Activated T-cell treated with anti-CD3 and anti-CD28 coated beads, Interleukin-2, amount 50 U/mL, for 4 hours (primary cell): Measurements from ENCODE around the gene GUCY1A1. TPM values are rescaled to one million over a fixed set of nuclear protein-coding genes. Genes with fewer than 3 reads are reported as not detected.

Experiments used
- ATAC-seq, 2 donors: fragments of 200-7000 bp; cut with Tn5 transposase; one replicate each; pipeline ENCODE4 v1.10.0; 2021
- DNase-seq: peaks from one replicate; pipeline ENCODE4 v3.0.0-alpha.2; 2020
- H3K27me3 Mint-ChIP-seq: one replicate; pipeline ENCODE4 v1.8.0; 2021; ENCODE audit warnings: low read depth, mixed read lengths
- H3K36me3 Mint-ChIP-seq: one replicate; pipeline ENCODE4 v1.8.0; 2022; ENCODE audit warnings: mixed read lengths; ENCODE audit not compliant: insufficient read depth
- H3K4me1 Mint-ChIP-seq: one replicate; pipeline ENCODE4 v1.8.0; 2021; ENCODE audit warnings: low read depth, mixed read lengths
- H3K4me3 Mint-ChIP-seq: one replicate; pipeline ENCODE4 v1.8.0; 2021; ENCODE audit warnings: mild to moderate bottlenecking, moderate library complexity, mixed read lengths
- H3K9me3 Mint-ChIP-seq: one replicate; pipeline ENCODE4 v1.8.0; 2021; ENCODE audit warnings: mixed read lengths
- total RNA-seq, 3 donors: library from RNA; stranded (reverse); gene quantifications; one replicate each; pipeline ENCODE4 v1.2.1, GENCODE V29; 2021

Gene GUCY1A1
- total RNA-seq, 3 donors from 2014 or later = 0.26 to 0.30 TPM; not detected in 1

GRCh38 chr4:155758481-155759371 is 92.1 kb downstream of the GUCY1A1 start, which contains the start of gene GUCY1B1:
Gene GUCY1B1, plus strand, starts transcription at chr4:155759021. Its CDS starts 120 bp downstream, at chr4:155759141.
- ATAC-seq = peak; percentile 96 to 97

GRCh38 chr4:155759372-155760252 is 93.0 kb downstream of the GUCY1A1 start:
- H3K4me3 Mint-ChIP-seq = peak overlapping the region; percentile 49
- no peaks in the 10 kb centered on the region for H3K9me3 Mint-ChIP-seq
- DNase-seq (no peak), ATAC-seq (peak; percentile 22 to 25)
- no peaks in the 10 kb centered on the region for H3K36me3 Mint-ChIP-seq
- H3K27me3 Mint-ChIP-seq = peaks cover 31% of the 10 kb centered on the region
- peaks cover 4% of the 10 kb centered on the region for H3K4me1 Mint-ChIP-seq

More at GRCh38 chr4:155758481-155759371, 92.1 kb downstream of the GUCY1A1 start, which contains the start of gene GUCY1B1:
- DNase-seq = peak; percentile 42
- Mint-ChIP-seq H3K4me1 (peaks cover 4% of the 10 kb centered on the region), H3K4me3 (peak within 1 kb of the TSS; percentile 49), H3K36me3 (no peaks in the 10 kb centered on the region), H3K27me3 (peaks cover 31% of the 10 kb centered on the region), H3K9me3 (no peaks in the 10 kb centered on the region)

GRCh38 chr4:155761047-155761446 is 94.4 kb downstream of the GUCY1A1 start:
- Mint-ChIP-seq H3K36me3 (no peaks in the 10 kb centered on the region), H3K9me3 (no peaks in the 10 kb centered on the region), H3K27me3 (peaks cover 25% of the 10 kb centered on the region), H3K4me1 (peaks cover 4% of the 10 kb centered on the region), H3K4me3 (no peak overlapping the region)
- ATAC-seq (no peak), DNase-seq (no peak)

- Mint-ChIP-seq H3K4me3 (no peak overlapping the region), H3K36me3 (no peaks in the 10 kb centered on the region), H3K4me1 (peaks cover 4% of the 10 kb centered on the region), H3K27me3 (peaks cover 23% of the 10 kb centered on the region), H3K9me3 (no peaks in the 10 kb centered on the region)
- ATAC-seq (no peak), DNase-seq (no peak)
These were observed 95.3 kb downstream of the GUCY1A1 start for GRCh38 chr4:155761916-155762315.

GRCh38 chr4:155762334-155762733 is 95.7 kb downstream of the GUCY1A1 start:
- Mint-ChIP-seq H3K4me1 (peaks cover 4% of the 10 kb centered on the region), H3K4me3 (no peak overlapping the region), H3K9me3 (no peaks in the 10 kb centered on the region), H3K27me3 (peaks cover 22% of the 10 kb centered on the region), H3K36me3 (no peaks in the 10 kb centered on the region)
- ATAC-seq = no peak
- no peak for DNase-seq

GRCh38 chr4:155763551-155763950 is 96.9 kb downstream of the GUCY1A1 start:
- Mint-ChIP-seq H3K4me3 (no peak overlapping the region), H3K36me3 (no peaks in the 10 kb centered on the region), H3K9me3 (no peaks in the 10 kb centered on the region), H3K27me3 (peaks cover 12% of the 10 kb centered on the region), H3K4me1 (peaks cover 2% of the 10 kb centered on the region)
- DNase-seq = no peak
- no peak for ATAC-seq

- no peaks in the 10 kb centered on the region for H3K36me3 Mint-ChIP-seq
- no peaks in the 10 kb centered on the region for H3K9me3 Mint-ChIP-seq
- H3K27me3 Mint-ChIP-seq = peaks cover 12% of the 10 kb centered on the region
- no peak overlapping the region for H3K4me3 Mint-ChIP-seq
- H3K4me1 Mint-ChIP-seq = no peaks in the 10 kb centered on the region
- DNase-seq (no peak), ATAC-seq (no peak)
These were observed 98.5 kb downstream of the GUCY1A1 start for GRCh38 chr4:155765149-155765548.

GRCh38 chr4:155766622-155767021 is 100.0 kb downstream of the GUCY1A1 start:
- H3K27me3 Mint-ChIP-seq = peaks cover 6% of the 10 kb centered on the region
- ATAC-seq (no peak), DNase-seq (no peak)
- no peaks in the 10 kb centered on the region for H3K9me3 Mint-ChIP-seq
- no peaks in the 10 kb centered on the region for H3K4me1 Mint-ChIP-seq
- no peak overlapping the region for H3K4me3 Mint-ChIP-seq
- no peaks in the 10 kb centered on the region for H3K36me3 Mint-ChIP-seq

GRCh38 chr4:155768370-155768769 is 101.7 kb downstream of the GUCY1A1 start:
- DNase-seq (no peak), ATAC-seq (no peak)
- Mint-ChIP-seq H3K27me3 (peaks cover 3% of the 10 kb centered on the region), H3K9me3 (no peaks in the 10 kb centered on the region), H3K4me1 (no peaks in the 10 kb centered on the region), H3K36me3 (no peaks in the 10 kb centered on the region), H3K4me3 (no peak overlapping the region)

GRCh38 chr4:155769090-155769489 is 102.4 kb downstream of the GUCY1A1 start:
- H3K9me3 Mint-ChIP-seq = no peaks in the 10 kb centered on the region
- ATAC-seq (no peak), DNase-seq (no peak)
- no peaks in the 10 kb centered on the region for H3K4me1 Mint-ChIP-seq
- peaks cover 3% of the 10 kb centered on the region for H3K27me3 Mint-ChIP-seq
- H3K36me3 Mint-ChIP-seq = no peaks in the 10 kb centered on the region
- no peak overlapping the region for H3K4me3 Mint-ChIP-seq

GRCh38 chr4:155772459-155773195 is 106.0 kb downstream of the GUCY1A1 start:
- no peak for DNase-seq
- no peak overlapping the region for H3K4me3 Mint-ChIP-seq
- peaks cover 3% of the 10 kb centered on the region for H3K27me3 Mint-ChIP-seq

GRCh38 chr4:155773196-155773800 is 106.7 kb downstream of the GUCY1A1 start:
- H3K4me3 Mint-ChIP-seq = no peak overlapping the region
- H3K4me1 Mint-ChIP-seq = no peaks in the 10 kb centered on the region
- no peak for ATAC-seq
- no peaks in the 10 kb centered on the region for H3K9me3 Mint-ChIP-seq
- H3K27me3 Mint-ChIP-seq = peaks cover 3% of the 10 kb centered on the region
- no peak for DNase-seq
- H3K36me3 Mint-ChIP-seq = no peaks in the 10 kb centered on the region

More at GRCh38 chr4:155772459-155773195, 106.0 kb downstream of the GUCY1A1 start:
- Mint-ChIP-seq H3K9me3 (no peaks in the 10 kb centered on the region), H3K4me1 (no peaks in the 10 kb centered on the region), H3K36me3 (no peaks in the 10 kb centered on the region)
- ATAC-seq = no peak

GRCh38 chr4:155774033-155774432 is 107.4 kb downstream of the GUCY1A1 start:
- H3K36me3 Mint-ChIP-seq = no peaks in the 10 kb centered on the region
- no peaks in the 10 kb centered on the region for H3K4me1 Mint-ChIP-seq
- DNase-seq (no peak), ATAC-seq (no peak)
- H3K27me3 Mint-ChIP-seq = peaks cover 3% of the 10 kb centered on the region
- no peaks in the 10 kb centered on the region for H3K9me3 Mint-ChIP-seq
- no peak overlapping the region for H3K4me3 Mint-ChIP-seq
